ENCODE data around the gene CASP8AP2.

Gene CASP8AP2

DNA sequence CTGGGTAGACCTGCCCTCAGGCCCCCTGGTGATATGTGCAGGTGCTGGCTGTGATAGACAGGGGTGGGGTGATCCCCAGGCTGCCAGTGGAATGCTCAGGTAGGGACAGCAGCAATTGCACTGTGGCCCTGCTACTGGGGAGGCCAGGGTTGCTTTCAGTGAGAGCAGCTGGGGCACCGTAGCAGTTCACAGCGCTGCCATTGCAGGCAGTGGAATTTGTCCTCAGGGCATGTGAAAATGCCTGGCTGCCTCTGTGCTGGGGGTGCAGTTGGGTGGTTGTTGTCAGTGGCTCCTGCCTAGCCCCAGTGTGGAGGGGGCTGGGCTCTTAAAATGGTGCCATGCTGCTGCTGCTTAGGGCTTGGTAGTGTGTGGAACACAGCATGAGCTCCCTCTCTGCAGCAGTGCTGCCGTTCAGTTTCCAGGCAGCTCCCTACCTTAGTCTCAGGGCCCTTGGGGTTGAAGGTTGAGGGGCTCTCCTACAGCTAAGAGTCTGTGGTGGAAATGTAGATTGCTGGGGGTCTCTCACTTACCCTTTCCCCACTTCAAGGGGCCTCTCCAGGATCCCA lies 88.2 kb downstream of the CASP8AP2 start:
- DNase-seq (ENCODE audit: low read depth): no peak
- H3K4me3 ChIP-seq (ENCODE audit: control insufficient read depth, low read depth, low read length): no peak overlapping the region
- no peak for TF ChIP-seq CTCF (conservative IDR thresholded peaks at IDR 0.05; ENCODE audit: control insufficient read depth, insufficient read depth, low read depth, low read length)

All from fibroblast of mammary gland (primary cell).